Measurements from ENCODE around the gene SPEN.
"Not testable (repeated sequence)": the region's sequence is repeated elsewhere in the genome, so short reads cannot be mapped to it uniquely, and the experiment has no call there.

Gene SPEN

DNA sequence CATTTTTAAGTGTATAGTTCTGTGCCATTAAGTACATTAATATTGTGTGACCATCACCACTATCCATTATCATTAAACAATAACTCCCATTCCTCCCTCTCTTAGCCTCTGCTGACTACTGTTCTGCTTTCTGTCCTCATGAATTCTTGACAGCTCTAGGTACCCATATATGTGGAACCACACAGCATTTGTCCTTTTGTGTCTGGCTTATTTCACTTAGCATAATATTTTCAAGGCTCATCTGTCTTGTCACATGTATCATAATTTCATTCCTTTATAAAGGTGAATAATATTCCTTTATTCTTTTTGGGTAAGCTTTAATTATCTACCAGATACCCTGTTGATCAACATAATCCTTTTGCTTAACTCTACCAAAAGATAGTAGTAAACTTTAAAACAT lies 47.7 kb downstream of the SPEN start:
- no peak overlapping the region for H3K9ac ChIP-seq
- no peak overlapping the region for H3K4me3 ChIP-seq
- H3K27me3 ChIP-seq, result no peaks in the 10 kb centered on the region
- no peak overlapping the region for H3K27ac ChIP-seq
- no peak overlapping the region for H3K4me2 ChIP-seq
- peaks cover 100% of the 10 kb centered on the region for H4K20me1 ChIP-seq
- TF ChIP-seq Cebpa-rat (IDR thresholded peaks at IDR 0.05), result no peak
- peaks cover 22% of the 10 kb centered on the region for H3K4me1 ChIP-seq
- H3K36me3 ChIP-seq, result peaks cover 82% of the 10 kb centered on the region
- H3K9me3 ChIP-seq, result no peaks in the 10 kb centered on the region

DNA sequence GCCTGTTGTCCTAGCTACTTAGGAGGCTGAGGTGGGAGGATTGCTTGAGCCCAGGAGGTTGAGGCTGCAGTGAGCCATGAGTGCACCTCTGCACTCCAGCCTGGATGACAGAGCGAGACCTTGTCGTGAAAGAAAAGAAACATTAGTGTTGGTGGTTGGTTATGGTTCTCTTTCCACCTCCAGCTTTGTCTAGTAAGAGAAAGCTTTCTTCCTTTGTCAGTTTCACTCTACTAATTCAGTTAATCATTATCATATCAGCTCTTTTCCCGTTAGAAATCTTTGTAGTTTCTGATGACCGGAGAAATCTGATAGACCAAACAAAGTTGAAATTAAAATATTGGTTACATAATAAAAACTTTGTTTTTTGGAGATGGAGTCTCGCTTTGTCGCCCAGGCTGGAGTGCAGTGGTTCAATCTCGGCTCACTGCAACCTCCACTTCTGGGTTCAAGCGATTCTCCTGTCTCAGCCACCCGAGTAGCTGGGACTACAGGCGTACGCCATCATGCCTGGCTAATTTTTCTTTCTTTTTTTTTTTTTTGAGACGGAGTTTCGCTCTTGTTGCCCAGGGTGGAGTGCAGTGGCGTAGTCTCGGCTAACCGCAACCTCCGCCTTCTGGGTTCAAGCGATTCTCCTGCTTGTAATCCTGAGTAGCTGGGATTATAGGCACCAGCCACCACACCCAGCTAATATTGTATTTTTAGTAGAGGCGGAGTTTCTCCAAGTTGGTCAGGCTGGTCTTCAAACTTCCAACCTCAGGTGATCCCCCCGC lies 49.5 kb downstream of the SPEN start:
- Histone ChIP-seq H4K20me1 (peaks cover 100% of the 10 kb centered on the region), H3K4me1 (peaks cover 20% of the 10 kb centered on the region), H3K36me3 (peaks cover 71% of the 10 kb centered on the region)
- H3K9me3 ChIP-seq, H3K4me2 ChIP-seq, H3K27me3 ChIP-seq, H3K4me3 ChIP-seq, H3K9ac ChIP-seq, H3K27ac ChIP-seq: not testable (repeated sequence)

DNA sequence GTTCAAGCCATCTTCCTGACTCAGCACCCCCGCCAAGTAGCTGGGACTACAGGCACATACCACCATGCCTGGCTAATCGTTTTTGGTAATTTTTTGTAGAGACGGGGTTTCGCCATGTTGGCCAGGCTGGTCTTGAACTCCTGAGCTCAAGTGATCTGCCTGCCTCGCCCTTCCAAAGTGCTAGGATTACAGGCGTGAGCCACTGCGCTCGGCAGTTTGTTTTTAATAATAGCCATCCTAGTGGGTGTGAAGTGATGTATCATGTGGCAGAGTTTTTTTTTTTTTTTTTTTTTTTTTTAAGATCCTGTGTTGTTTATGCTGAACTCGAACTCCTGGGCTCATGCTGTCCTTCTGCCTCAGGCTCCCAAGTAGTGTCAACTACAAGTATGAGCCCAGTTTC lies 51.8 kb downstream of the SPEN start:
- H4K20me1 ChIP-seq, result peaks cover 100% of the 10 kb centered on the region
- H3K4me2 ChIP-seq, result no peak overlapping the region

DNA sequence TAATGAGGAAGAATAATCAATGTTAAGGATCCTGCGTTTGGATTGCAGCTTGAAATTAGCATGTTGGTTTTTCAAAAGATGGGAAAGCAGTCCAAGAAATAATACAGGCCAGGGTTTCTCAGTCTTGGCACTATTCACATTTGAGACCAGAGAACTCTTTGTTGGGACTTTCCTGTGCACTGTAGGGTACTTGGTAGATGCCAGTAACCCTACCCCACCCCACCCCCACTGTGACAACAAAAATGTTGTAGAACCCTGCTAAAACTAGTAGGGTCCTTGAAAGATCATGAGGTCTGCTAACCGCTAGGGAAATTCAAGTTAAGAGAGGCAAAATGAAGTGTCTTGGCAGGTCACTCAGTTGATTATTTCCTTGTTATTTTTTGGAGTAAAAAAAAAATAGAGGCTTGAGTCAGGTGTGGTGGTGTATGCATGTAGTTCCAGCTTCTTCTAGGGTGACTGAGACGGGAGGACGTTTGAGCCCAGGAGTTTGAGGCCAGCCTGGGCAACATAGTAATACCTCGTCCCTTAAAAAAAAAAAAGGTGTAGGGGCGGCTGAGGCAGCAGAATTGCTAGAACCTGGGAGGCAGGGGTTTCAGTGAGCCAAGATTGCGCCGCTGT lies 53.3 kb downstream of the SPEN start:
- H3K4me1 ChIP-seq, result no peaks in the 10 kb centered on the region
- no peaks in the 10 kb centered on the region for H3K27me3 ChIP-seq
- TF ChIP-seq Cebpa-rat (IDR thresholded peaks at IDR 0.05), result no peak
- H3K27ac ChIP-seq, result no peak overlapping the region
- no peak overlapping the region for H3K4me2 ChIP-seq
- H3K9me3 ChIP-seq, result no peaks in the 10 kb centered on the region
- peaks cover 73% of the 10 kb centered on the region for H3K36me3 ChIP-seq
- no peak overlapping the region for H3K9ac ChIP-seq
- H3K4me3 ChIP-seq, result no peak overlapping the region
- H4K20me1 ChIP-seq, result peaks cover 100% of the 10 kb centered on the region

More for the DNA sequence above, 51.8 kb downstream of the SPEN start:
- peaks cover 72% of the 10 kb centered on the region for H3K36me3 ChIP-seq
- no peaks in the 10 kb centered on the region for H3K4me1 ChIP-seq
- H3K27ac ChIP-seq, result no peak overlapping the region
- H3K9ac ChIP-seq, result no peak overlapping the region
- H3K4me3 ChIP-seq, result no peak overlapping the region
- no peak for TF ChIP-seq Cebpa-rat (IDR thresholded peaks at IDR 0.05)
- no peaks in the 10 kb centered on the region for H3K9me3 ChIP-seq
- H3K27me3 ChIP-seq, result no peaks in the 10 kb centered on the region

DNA sequence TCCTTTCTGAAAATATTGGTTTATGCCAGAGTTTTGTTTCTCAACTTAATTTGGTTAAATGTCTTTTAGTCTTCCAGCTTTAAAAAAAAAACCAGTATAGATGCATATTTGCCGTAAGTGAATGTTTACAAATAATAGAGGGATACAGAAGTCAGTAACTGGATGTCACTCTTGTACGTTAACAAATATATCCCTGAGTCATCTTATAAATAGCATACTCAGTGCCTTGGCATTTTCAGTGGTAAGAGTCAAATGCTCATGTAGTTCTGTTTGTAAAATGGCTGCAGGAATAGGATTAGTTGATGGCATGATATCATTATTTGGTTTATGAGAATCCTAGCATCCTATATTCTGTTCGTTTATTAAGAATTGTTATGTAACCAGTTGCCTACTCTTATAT lies 55.4 kb downstream of the SPEN start:
- no peak for TF ChIP-seq Cebpa-rat (IDR thresholded peaks at IDR 0.05)
- Histone ChIP-seq H3K27ac (no peak overlapping the region), H4K20me1 (peaks cover 100% of the 10 kb centered on the region), H3K9ac (no peak overlapping the region), H3K4me3 (no peak overlapping the region), H3K4me1 (no peaks in the 10 kb centered on the region), H3K9me3 (no peaks in the 10 kb centered on the region), H3K27me3 (no peaks in the 10 kb centered on the region), H3K4me2 (no peak overlapping the region), H3K36me3 (peaks cover 69% of the 10 kb centered on the region)

DNA sequence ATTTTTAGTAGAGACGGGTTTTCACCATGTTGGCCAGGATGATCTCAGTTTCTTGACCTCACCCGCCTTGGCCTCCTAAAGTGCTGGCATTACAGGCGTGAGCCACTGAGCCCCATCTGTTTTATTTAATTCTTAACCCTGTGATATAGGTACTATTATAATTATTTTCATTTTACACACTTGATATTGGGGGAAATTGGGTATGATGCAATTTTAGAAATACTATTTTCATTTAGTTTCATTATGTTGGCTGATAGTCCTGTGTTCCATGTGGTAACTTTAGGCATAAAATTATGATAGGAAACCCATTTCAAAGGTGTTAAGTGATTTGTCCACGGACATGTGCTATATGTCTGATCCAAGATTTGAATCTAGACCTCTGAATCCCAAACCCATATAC lies 61.1 kb downstream of the SPEN start:
- H3K36me3 ChIP-seq, result peaks cover 88% of the 10 kb centered on the region
- no peak overlapping the region for H3K4me2 ChIP-seq
- H3K27me3 ChIP-seq, result no peaks in the 10 kb centered on the region
- no peak overlapping the region for H3K4me3 ChIP-seq
- TF ChIP-seq Cebpa-rat (IDR thresholded peaks at IDR 0.05), result no peak
- H3K9me3 ChIP-seq, result no peaks in the 10 kb centered on the region
- H3K9ac ChIP-seq, result no peak overlapping the region
- H3K27ac ChIP-seq, result no peak overlapping the region
- peaks cover 90% of the 10 kb centered on the region for H4K20me1 ChIP-seq
- H3K4me1 ChIP-seq, result no peaks in the 10 kb centered on the region

DNA sequence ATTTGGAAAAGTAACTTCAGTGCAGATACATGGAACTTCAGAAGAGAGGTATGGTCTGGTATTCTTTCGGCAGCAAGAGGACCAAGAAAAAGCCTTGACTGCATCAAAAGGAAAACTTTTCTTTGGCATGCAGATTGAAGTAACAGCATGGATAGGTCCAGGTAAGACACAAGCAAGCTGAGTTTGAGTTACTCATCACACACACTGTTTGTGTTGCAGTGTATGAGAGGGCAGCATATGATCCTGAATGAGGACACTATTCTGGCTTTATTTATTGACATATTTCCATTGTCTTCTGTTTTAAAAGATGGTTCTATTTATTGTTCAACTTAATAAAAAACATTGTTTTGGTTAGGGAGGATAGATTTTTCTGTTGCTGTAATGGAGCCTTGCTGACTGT lies 63.6 kb downstream of the SPEN start:
- Histone ChIP-seq H3K9me3 (no peaks in the 10 kb centered on the region), H3K36me3 (peaks cover 90% of the 10 kb centered on the region), H3K4me1 (peaks cover 13% of the 10 kb centered on the region), H3K4me2 (no peak overlapping the region), H4K20me1 (peaks cover 90% of the 10 kb centered on the region), H3K27ac (no peak overlapping the region), H3K9ac (no peak overlapping the region), H3K4me3 (no peak overlapping the region), H3K27me3 (no peaks in the 10 kb centered on the region)
- TF ChIP-seq Cebpa-rat (IDR thresholded peaks at IDR 0.05), result no peak

DNA sequence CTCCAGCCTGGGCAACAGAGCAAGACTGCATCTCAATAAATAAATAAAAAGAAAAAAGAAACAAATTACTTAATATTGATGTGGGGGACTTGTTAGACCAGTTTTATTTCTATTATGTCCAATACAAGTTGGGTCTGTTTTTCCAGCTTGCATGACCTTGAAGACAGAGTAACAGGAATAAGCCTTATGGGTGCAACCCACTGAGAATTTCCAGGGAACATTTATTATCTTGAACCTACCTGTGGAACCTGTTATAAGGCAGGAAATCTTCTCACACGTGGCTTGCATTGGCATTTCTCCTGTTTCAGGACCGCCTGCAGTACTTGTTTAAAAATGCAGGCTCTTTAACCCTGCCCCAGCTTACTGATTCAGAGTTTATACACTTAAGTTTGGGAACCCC lies 64.4 kb downstream of the SPEN start:
- Histone ChIP-seq H3K27me3 (no peaks in the 10 kb centered on the region), H3K4me1 (peaks cover 21% of the 10 kb centered on the region), H3K9ac (no peak overlapping the region), H3K27ac (no peak overlapping the region), H3K4me3 (no peak overlapping the region), H3K4me2 (no peak overlapping the region), H3K36me3 (peaks cover 86% of the 10 kb centered on the region), H3K9me3 (no peaks in the 10 kb centered on the region), H4K20me1 (peaks cover 90% of the 10 kb centered on the region)
- no peak for TF ChIP-seq Cebpa-rat (IDR thresholded peaks at IDR 0.05)

DNA sequence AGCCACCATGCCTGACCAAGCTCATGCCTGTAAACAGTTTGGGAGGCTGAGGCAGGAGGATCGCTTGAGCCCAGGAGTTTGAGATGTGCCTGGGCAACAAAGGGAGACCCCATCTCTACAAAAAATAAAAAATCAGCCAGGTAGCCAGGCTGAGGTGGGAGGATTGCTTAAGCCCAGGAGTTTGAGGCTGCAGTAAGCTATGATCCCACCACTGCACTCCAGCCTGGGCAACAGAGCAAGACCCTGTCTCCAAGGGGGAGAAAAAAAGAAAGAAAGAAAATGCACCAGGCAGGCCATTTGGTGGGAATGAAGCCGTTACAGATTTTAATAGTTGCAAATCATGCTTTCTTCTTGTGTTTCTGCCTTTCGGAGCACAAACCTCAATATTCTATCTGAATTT lies 66.1 kb downstream of the SPEN start:
- not testable (repeated sequence) for H3K27me3 ChIP-seq, H3K9me3 ChIP-seq, H3K9ac ChIP-seq, H3K4me2 ChIP-seq, H3K27ac ChIP-seq, H3K4me3 ChIP-seq
- Histone ChIP-seq H3K36me3 (peaks cover 87% of the 10 kb centered on the region), H3K4me1 (peaks cover 35% of the 10 kb centered on the region), H4K20me1 (peaks cover 90% of the 10 kb centered on the region)

DNA sequence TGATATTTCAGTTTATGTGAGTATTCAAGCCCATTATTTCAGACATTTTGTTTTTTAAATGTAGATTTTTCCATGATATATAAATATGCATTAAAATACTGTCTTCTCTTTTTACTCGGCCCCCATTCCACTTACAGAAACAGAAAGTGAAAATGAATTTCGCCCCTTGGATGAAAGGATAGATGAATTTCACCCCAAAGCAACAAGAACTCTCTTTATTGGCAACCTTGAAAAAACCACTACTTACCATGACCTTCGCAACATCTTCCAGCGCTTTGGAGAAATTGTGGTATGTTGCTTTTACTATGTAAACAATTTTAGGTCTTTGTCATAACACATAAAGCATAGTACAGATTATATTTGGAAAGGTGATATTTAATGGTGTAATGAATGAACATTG lies 68.5 kb downstream of the SPEN start:
- Histone ChIP-seq H3K36me3 (peaks cover 89% of the 10 kb centered on the region), H4K20me1 (peaks cover 80% of the 10 kb centered on the region), H3K4me2 (peak overlapping the region; percentile 85), H3K4me1 (peaks cover 35% of the 10 kb centered on the region), H3K9ac (no peak overlapping the region), H3K27ac (peak overlapping the region; percentile 40), H3K9me3 (no peaks in the 10 kb centered on the region), H3K27me3 (no peaks in the 10 kb centered on the region), H3K4me3 (peak overlapping the region; percentile 34)
- TF ChIP-seq Cebpa-rat (IDR thresholded peaks at IDR 0.05), result no peak

Measured in BLaER1 (cell line).